ENCODE measurements around the gene CLDN20. TPM values are rescaled to one million over a fixed set of nuclear protein-coding genes. Genes with fewer than 3 reads are reported as not detected.

The CLDN20 gene
- polyA plus RNA-seq, 1 of the 3 experiments (the other 2 are of a cell fraction): 0.07 TPM

DNA sequence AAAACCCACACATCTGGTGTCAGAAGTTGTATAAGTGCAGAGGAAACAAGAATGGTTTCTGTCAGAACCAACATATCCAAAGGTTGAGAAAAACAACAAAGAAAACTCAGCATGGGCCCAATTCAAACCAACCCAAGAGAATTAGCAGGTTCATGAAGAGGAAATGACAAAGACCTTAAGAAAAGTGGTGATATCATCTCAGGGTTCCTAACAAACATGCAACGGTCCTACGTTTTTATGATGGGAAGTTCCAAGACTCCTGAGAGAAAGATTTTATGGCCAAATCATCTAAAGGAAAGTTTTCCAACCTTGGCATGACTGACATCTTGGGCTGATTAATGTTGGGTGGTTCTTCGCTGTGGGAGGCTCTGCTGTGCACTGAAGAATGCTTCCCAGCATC lies 27.5 kb downstream of the CLDN20 start:
- DNase-seq: no peak
- ChIA-PET CTCF (no interaction called here), POLR2A (no interaction called here)
- Histone ChIP-seq H3K4me1 (ENCODE audit: control insufficient read depth in 1 of 2, insufficient read depth in 2 of 2, low read depth in 1 of 2, low read length in 1 of 2) (peaks cover 0 to 13% of the 10 kb centered on the region in 2 experiments; a peak in 2 of 4 replicates), H3K4me3 (ENCODE audit: low read depth in 2 of 2, low read length in 1 of 2) (no peak overlapping the region), H3K4me2 (no peak overlapping the region), H2AFZ (ENCODE audit: low read depth) (no peak overlapping the region), H3K36me3 (replicated peaks in 1 of 2; ENCODE audit: control insufficient read depth in 1 of 2, insufficient read depth in 2 of 2, low read length in 1 of 2) (peaks cover 44 to 61% of the 10 kb centered on the region in 2 experiments), H3K9me2 (no peaks in the 10 kb centered on the region), H3F3A (replicated peaks; ENCODE audit: insufficient read depth) (no peaks in the 10 kb centered on the region), H3K27me3 (ENCODE audit: insufficient read depth) (no peaks in the 10 kb centered on the region), H4K20me1 (ENCODE audit: insufficient read depth) (no peaks in the 10 kb centered on the region), H3K9me3 (no peaks in the 10 kb centered on the region), H3K27ac (ENCODE audit: low read depth in 2 of 2, low read length in 1 of 2) (no peak overlapping the region), H3K9ac (no peak overlapping the region), H3K79me2 (ENCODE audit: insufficient read depth) (no peaks in the 10 kb centered on the region; the same call in 1 of the 2 replicates)
- WGBS (ENCODE audit: low lambda C conversion rate): 90% methylated on average over 3 of the region's 3 CpGs
- TF ChIP-seq SIN3A (IDR thresholded peaks at IDR 0.05; ENCODE audit: borderline replicate concordance, low read depth, low read length) (no peak), GATA2 (CRISPR knock-in tag; IDR thresholded peaks at IDR 0.05) (no peak), TCF12 (IDR thresholded peaks at IDR 0.05) (no peak), MEF2A (IDR thresholded peaks at IDR 0.05; ENCODE audit: borderline replicate concordance, low read depth) (no peak)

DNA sequence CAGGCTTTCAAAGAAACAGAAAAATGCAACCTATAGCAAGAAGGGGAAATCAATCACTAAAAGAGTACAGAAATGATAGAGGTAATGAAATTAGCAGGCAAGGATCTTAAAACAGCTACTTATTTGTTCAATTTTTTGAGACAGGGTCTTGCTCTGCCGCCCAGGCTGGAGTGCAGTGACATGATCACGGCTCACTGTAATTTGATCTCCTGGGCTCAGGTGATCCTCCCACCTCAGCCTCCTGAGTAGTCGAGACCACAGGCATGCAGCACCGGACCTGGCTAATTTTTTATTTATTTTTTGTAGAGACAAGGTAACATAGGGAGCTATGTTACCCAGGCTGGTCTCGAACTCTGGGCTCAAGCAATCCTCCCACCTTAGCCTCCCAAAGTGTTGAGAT lies 28.9 kb downstream of the CLDN20 start:
- Histone ChIP-seq H3K27ac (ENCODE audit: low read depth in 2 of 2, low read length in 1 of 2) (no peak overlapping the region), H3K9me2 (no peaks in the 10 kb centered on the region), H3K9me3 (no peaks in the 10 kb centered on the region), H2AFZ (ENCODE audit: low read depth) (no peak overlapping the region), H3K9ac (no peak overlapping the region), H3K79me2 (ENCODE audit: insufficient read depth) (no peaks in the 10 kb centered on the region), H3K4me3 (ENCODE audit: low read depth in 2 of 2, low read length in 1 of 2) (no peak overlapping the region), H3K4me2 (no peak overlapping the region), H3K27me3 (ENCODE audit: insufficient read depth) (no peaks in the 10 kb centered on the region), H3K36me3 (replicated peaks in 1 of 2; ENCODE audit: control insufficient read depth in 1 of 2, insufficient read depth in 2 of 2, low read length in 1 of 2) (peaks cover 45 to 65% of the 10 kb centered on the region in 2 experiments), H4K20me1 (ENCODE audit: insufficient read depth) (no peaks in the 10 kb centered on the region), H3F3A (replicated peaks; ENCODE audit: insufficient read depth) (peaks cover 4% of the 10 kb centered on the region), H3K4me1 (ENCODE audit: control insufficient read depth in 1 of 2, insufficient read depth in 2 of 2, low read depth in 1 of 2, low read length in 1 of 2) (peaks cover 0 to 13% of the 10 kb centered on the region in 2 experiments; a peak in 2 of 4 replicates)
- ChIA-PET POLR2A (no interaction called here), CTCF (interaction anchor here (1.5 kb wide), 1 partner anchor 116 kb away, joined by 3 read pairs; no protein-coding TSS in a partner anchor)
- 93% methylated on average over 4 of the region's 5 CpGs for WGBS (ENCODE audit: low lambda C conversion rate)
- DNase-seq: no peak
- TF ChIP-seq, protein P1, sequence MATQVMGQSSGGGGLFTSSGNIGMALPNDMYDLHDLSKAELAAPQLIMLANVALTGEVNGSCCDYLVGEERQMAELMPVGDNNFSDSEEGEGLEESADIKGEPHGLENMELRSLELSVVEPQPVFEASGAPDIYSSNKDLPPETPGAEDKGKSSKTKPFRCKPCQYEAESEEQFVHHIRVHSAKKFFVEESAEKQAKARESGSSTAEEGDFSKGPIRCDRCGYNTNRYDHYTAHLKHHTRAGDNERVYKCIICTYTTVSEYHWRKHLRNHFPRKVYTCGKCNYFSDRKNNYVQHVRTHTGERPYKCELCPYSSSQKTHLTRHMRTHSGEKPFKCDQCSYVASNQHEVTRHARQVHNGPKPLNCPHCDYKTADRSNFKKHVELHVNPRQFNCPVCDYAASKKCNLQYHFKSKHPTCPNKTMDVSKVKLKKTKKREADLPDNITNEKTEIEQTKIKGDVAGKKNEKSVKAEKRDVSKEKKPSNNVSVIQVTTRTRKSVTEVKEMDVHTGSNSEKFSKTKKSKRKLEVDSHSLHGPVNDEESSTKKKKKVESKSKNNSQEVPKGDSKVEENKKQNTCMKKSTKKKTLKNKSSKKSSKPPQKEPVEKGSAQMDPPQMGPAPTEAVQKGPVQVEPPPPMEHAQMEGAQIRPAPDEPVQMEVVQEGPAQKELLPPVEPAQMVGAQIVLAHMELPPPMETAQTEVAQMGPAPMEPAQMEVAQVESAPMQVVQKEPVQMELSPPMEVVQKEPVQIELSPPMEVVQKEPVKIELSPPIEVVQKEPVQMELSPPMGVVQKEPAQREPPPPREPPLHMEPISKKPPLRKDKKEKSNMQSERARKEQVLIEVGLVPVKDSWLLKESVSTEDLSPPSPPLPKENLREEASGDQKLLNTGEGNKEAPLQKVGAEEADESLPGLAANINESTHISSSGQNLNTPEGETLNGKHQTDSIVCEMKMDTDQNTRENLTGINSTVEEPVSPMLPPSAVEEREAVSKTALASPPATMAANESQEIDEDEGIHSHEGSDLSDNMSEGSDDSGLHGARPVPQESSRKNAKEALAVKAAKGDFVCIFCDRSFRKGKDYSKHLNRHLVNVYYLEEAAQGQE (IDR thresholded peaks at IDR 0.05; ENCODE audit: low read depth, low read length): no peak
- TF ChIP-seq, protein P2, sequence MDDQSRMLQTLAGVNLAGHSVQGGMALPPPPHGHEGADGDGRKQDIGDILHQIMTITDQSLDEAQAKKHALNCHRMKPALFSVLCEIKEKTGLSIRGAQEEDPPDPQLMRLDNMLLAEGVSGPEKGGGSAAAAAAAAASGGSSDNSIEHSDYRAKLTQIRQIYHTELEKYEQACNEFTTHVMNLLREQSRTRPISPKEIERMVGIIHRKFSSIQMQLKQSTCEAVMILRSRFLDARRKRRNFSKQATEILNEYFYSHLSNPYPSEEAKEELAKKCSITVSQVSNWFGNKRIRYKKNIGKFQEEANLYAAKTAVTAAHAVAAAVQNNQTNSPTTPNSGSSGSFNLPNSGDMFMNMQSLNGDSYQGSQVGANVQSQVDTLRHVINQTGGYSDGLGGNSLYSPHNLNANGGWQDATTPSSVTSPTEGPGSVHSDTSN (IDR thresholded peaks at IDR 0.05): no peak
- TF ChIP-seq EZH2phosphoT487 (IDR thresholded peaks at IDR 0.05; ENCODE audit: borderline replicate concordance, low read depth) (no peak), CHD2 (IDR thresholded peaks at IDR 0.05; ENCODE audit: low read length, partially characterized antibody) (no peak), SMC3 (IDR thresholded peaks at IDR 0.05; ENCODE audit: low read depth, low read length) (no peak), POLR2AphosphoS5 (IDR thresholded peaks at IDR 0.05; ENCODE audit: low read depth, low read length) (no peak), TEAD4 (IDR thresholded peaks at IDR 0.05; ENCODE audit: borderline replicate concordance, insufficient read depth) (no peak), SIN3A (IDR thresholded peaks at IDR 0.05; ENCODE audit: borderline replicate concordance, low read depth, low read length) (no peak), YY1 (IDR thresholded peaks at IDR 0.05; ENCODE audit: low read depth) (no peak), RXRA (IDR thresholded peaks at IDR 0.05; ENCODE audit: borderline replicate concordance, low read depth) (no peak), FOSL2 (IDR thresholded peaks at IDR 0.05; ENCODE audit: borderline replicate concordance, low read depth) (no peak), MXI1 (IDR thresholded peaks at IDR 0.05; ENCODE audit: low read depth, low read length) (no peak), FOXM1 (IDR thresholded peaks at IDR 0.05; ENCODE audit: low read depth) (no peak), GABPA (IDR thresholded peaks at IDR 0.05; ENCODE audit: low read depth) (no peak), RFX5 (IDR thresholded peaks at IDR 0.05; ENCODE audit: low read length) (no peak)
- TF ChIP-seq, protein P3, sequence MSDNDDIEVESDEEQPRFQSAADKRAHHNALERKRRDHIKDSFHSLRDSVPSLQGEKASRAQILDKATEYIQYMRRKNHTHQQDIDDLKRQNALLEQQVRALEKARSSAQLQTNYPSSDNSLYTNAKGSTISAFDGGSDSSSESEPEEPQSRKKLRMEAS (IDR thresholded peaks at IDR 0.05; ENCODE audit: low read depth): no peak
- TF ChIP-seq, protein P4, sequence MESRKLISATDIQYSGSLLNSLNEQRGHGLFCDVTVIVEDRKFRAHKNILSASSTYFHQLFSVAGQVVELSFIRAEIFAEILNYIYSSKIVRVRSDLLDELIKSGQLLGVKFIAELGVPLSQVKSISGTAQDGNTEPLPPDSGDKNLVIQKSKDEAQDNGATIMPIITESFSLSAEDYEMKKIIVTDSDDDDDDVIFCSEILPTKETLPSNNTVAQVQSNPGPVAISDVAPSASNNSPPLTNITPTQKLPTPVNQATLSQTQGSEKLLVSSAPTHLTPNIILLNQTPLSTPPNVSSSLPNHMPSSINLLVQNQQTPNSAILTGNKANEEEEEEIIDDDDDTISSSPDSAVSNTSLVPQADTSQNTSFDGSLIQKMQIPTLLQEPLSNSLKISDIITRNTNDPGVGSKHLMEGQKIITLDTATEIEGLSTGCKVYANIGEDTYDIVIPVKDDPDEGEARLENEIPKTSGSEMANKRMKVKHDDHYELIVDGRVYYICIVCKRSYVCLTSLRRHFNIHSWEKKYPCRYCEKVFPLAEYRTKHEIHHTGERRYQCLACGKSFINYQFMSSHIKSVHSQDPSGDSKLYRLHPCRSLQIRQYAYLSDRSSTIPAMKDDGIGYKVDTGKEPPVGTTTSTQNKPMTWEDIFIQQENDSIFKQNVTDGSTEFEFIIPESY (IDR thresholded peaks at IDR 0.05; ENCODE audit: borderline replicate concordance, low read depth): no peak
- TF ChIP-seq, protein P5, sequence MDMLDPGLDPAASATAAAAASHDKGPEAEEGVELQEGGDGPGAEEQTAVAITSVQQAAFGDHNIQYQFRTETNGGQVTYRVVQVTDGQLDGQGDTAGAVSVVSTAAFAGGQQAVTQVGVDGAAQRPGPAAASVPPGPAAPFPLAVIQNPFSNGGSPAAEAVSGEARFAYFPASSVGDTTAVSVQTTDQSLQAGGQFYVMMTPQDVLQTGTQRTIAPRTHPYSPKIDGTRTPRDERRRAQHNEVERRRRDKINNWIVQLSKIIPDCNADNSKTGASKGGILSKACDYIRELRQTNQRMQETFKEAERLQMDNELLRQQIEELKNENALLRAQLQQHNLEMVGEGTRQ (IDR thresholded peaks at IDR 0.05; ENCODE audit: borderline replicate concordance, low read depth, low read length): no peak

Data from SK-N-SH (cell line).